Panc1 (cell line): ENCODE results near the gene GATD1. TPM values are rescaled to one million over a fixed set of nuclear protein-coding genes. Genes with fewer than 3 reads are reported as not detected.
"Not testable (repeated sequence)": the region's sequence is repeated elsewhere in the genome, so short reads cannot be mapped to it uniquely, and the experiment has no call there.

ENCODE experiments used
- ATAC-seq: fragments of 200-7000 bp; cut with Tn5 transposase; 2 replicates; pipeline ENCODE4 v1.9.1; 2020; ENCODE audit warnings: mild to moderate bottlenecking, moderate library complexity
- BruUV-seq: library from RNA; stranded (reverse); fragments of 400-500 nt; replicated peaks from 2 replicates; lab custom pipeline; 2021; lab: Mats Ljungman, UMichigan
- CTCF ChIA-PET: fragments of 300-600 bp; sonication (Branson Sonifier 250); formaldehyde crosslinking; loops from one replicate; lab custom pipeline; 2022; ENCODE audit warnings: antibody characterized with exemption; lab: Charles Lee
- POLR2A ChIA-PET: fragments of 300-600 bp; sonication (Branson Sonifier 250); formaldehyde crosslinking; loops from one replicate; lab custom pipeline; 2022; ENCODE audit warnings: antibody characterized with exemption; lab: Charles Lee
- DNase-seq: peaks from one replicate; pipeline ENCODE4 v3.0.0-alpha.2; 2010; ENCODE audit warnings: low read depth, low spot score
- H3K27ac ChIP-seq: 2 replicates; pipeline ENCODE4 v1.5.1; 2011; ENCODE audit warnings: mild to moderate bottlenecking, low read length, inconsistent platforms
- H3K27me3 ChIP-seq: fragments of 200-500 bp; sonication (Bioruptor generic); 2 replicates; pipeline ENCODE4 v1.6.0; 2014; ENCODE audit warnings: low read length, inconsistent platforms; ENCODE audit not compliant: control insufficient read depth, insufficient read depth
- H3K36me3 ChIP-seq: fragments of 200-500 bp; sonication (Bioruptor generic); 2 replicates; pipeline ENCODE4 v1.5.1; 2014; ENCODE audit warnings: inconsistent platforms, mild to moderate bottlenecking, low read length, moderate library complexity; ENCODE audit not compliant: control insufficient read depth, insufficient read depth
- H3K4me1 ChIP-seq: 2 replicates; pipeline ENCODE4 v1.5.1; 2011; ENCODE audit warnings: inconsistent platforms, mild to moderate bottlenecking, low read length, moderate library complexity; ENCODE audit not compliant: control insufficient read depth, insufficient read depth
- H3K4me3 ChIP-seq, 2 experiments: 2 replicates each; pipeline ENCODE4 v1.5.1; 2011 to 2012; ENCODE audit warnings: low read depth in 2 of 2, low read length in 2 of 2, mild to moderate bottlenecking in 2 of 2, inconsistent platforms in 1 of 2, moderate library complexity in 1 of 2
- H3K9me3 ChIP-seq: fragments of 200-500 bp; sonication (Bioruptor generic); 2 replicates; pipeline ENCODE4 v1.5.1; 2014; ENCODE audit warnings: low read depth, mild to moderate bottlenecking, inconsistent platforms, low read length, moderate library complexity; ENCODE audit not compliant: control insufficient read depth, insufficient read depth
- POLR2AphosphoS5 ChIP-seq: IDR thresholded peaks from 2 replicates; pipeline ENCODE4 v1.6.1; 2012; ENCODE audit warnings: mild to moderate bottlenecking, low read depth, low read length, moderate library complexity
- SIN3A ChIP-seq: IDR thresholded peaks from 2 replicates; pipeline ENCODE4 v1.6.1; 2012; ENCODE audit warnings: low read depth, mild to moderate bottlenecking, low read length, moderate library complexity, borderline replicate concordance; ENCODE audit not compliant: insufficient read depth
- TCF7L2 ChIP-seq: IDR thresholded peaks from 2 replicates; pipeline ENCODE4 v1.6.1; 2011; ENCODE audit warnings: mild to moderate bottlenecking, low read depth, low read length, inconsistent platforms
- in situ Hi-C: cut with HindIII; loops from 2 replicates; pipeline ENCODE4 v1.10.0; 2016; ENCODE audit warnings: low sequenced_read_pairs, low pct_unique_long_range_greater_than_20kb
- intact Hi-C: fragments of 100-400 bp; cut with micrococcal nuclease; formaldehyde crosslinking; loops from one replicate; pipeline ENCODE4 v1.10.0; 2022; ENCODE audit not compliant: unreplicated experiment
- total RNA-seq: library from RNA; stranded (reverse); gene quantifications from one replicate; pipeline ENCODE4 v1.2.1, GENCODE V29; 2021; ENCODE audit not compliant: unreplicated experiment
- TF ChIP-seq, protein P1 (sequence below), 2 experiments: IDR thresholded peaks; 2 replicates each; pipeline ENCODE4 v1.6.1; 2011 to 2012; ENCODE audit warnings: low read depth in 2 of 2, control low read depth in 1 of 2, low read length in 1 of 2, mild to moderate bottlenecking in 1 of 2, moderate library complexity in 1 of 2; ENCODE audit not compliant: insufficient read depth in 1 of 2
- TF ChIP-seq, protein P2 (sequence below): fragments of 450-650 bp; IDR thresholded peaks from 2 replicates; pipeline ENCODE4 v1.5.1; 2017; ENCODE audit warnings: mild to moderate bottlenecking

Gene GATD1
- total RNA-seq, 1 experiment from 2014 or later: 229 TPM

DNA sequence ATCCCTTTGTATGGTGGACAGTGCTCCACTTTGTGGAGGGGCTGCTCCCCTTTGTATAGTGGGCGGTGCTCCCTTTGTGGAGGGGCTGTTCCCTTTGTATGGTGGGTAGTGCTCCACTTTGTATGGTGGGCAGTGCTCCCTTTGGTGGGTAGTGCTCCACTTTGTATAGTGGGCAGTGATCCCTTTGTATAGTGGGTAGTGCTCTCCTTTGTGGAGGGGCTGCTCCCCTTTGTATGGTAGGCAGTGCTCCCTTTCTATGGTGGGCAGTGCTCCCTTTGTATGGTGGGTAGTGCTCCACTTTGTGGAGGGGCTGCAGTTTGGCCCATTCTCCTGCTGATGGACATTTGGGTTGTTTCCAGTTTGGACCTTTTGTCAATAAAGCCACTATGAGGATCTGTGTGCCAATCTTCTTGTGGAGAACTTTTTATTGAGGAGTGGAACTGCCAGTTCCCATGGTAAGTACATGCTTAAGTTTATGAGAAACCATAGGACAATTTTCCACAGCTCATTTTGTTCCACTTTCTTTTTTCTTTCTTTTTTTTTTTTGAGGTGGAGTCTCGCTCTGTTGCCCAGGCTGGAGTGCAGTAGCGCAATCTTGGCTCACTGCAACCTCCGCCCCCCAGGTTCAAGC lies 34.6 kb downstream of the GATD1 start:
- Histone ChIP-seq H3K36me3 (no peaks in the 10 kb centered on the region), H3K4me1 (peaks cover 7% of the 10 kb centered on the region), H3K27me3 (no peaks in the 10 kb centered on the region), H3K9me3 (no peaks in the 10 kb centered on the region), H3K27ac (no peak overlapping the region), H3K4me3 (no peak overlapping the region)
- ChIA-PET POLR2A (no interaction called here), CTCF (interaction anchor here (0.6 to 0.8 kb wide), 2 partner anchors 117 to 381 kb away, joined by 3 to 5 read pairs; no protein-coding TSS in a partner anchor)
- BruUV-seq: no TSS peak
- TF ChIP-seq, protein P1, sequence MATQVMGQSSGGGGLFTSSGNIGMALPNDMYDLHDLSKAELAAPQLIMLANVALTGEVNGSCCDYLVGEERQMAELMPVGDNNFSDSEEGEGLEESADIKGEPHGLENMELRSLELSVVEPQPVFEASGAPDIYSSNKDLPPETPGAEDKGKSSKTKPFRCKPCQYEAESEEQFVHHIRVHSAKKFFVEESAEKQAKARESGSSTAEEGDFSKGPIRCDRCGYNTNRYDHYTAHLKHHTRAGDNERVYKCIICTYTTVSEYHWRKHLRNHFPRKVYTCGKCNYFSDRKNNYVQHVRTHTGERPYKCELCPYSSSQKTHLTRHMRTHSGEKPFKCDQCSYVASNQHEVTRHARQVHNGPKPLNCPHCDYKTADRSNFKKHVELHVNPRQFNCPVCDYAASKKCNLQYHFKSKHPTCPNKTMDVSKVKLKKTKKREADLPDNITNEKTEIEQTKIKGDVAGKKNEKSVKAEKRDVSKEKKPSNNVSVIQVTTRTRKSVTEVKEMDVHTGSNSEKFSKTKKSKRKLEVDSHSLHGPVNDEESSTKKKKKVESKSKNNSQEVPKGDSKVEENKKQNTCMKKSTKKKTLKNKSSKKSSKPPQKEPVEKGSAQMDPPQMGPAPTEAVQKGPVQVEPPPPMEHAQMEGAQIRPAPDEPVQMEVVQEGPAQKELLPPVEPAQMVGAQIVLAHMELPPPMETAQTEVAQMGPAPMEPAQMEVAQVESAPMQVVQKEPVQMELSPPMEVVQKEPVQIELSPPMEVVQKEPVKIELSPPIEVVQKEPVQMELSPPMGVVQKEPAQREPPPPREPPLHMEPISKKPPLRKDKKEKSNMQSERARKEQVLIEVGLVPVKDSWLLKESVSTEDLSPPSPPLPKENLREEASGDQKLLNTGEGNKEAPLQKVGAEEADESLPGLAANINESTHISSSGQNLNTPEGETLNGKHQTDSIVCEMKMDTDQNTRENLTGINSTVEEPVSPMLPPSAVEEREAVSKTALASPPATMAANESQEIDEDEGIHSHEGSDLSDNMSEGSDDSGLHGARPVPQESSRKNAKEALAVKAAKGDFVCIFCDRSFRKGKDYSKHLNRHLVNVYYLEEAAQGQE (IDR thresholded peaks at IDR 0.05; ENCODE audit: insufficient read depth in 1 of 2, low read depth in 2 of 2, low read length in 1 of 2): no peak
- TF ChIP-seq TCF7L2 (no peak), POLR2AphosphoS5 (no peak)
- in situ Hi-C loops (no loop called here), intact Hi-C loops (no loop called here)
- ATAC-seq (no peak), DNase-seq (no peak)

DNA sequence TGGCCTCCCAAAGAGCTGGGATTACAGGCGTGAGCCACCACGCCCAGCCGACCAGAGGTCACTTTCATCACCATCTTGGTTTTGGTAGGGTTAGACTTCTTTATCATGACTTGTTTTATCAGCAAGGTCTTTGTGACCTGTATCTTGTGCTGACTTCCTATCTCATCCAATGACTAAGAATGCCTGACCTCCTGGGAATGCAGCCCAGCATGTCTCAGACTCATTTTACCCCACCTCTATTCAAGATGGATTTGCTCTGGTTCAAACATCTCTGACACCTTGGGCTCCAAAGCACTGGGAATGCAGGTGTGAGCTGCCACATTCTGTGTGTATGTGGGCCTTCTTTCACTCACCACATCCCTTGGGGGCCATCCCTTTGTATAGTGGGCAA lies 35.1 kb downstream of the GATD1 start:
- no peak for ATAC-seq
- DNase-seq: no peak
- ChIA-PET CTCF (no interaction called here), POLR2A (no interaction called here)
- Histone ChIP-seq H3K27ac (no peak overlapping the region), H3K4me3 (no peak overlapping the region), H3K4me1 (peaks cover 11% of the 10 kb centered on the region), H3K36me3 (no peaks in the 10 kb centered on the region), H3K27me3 (no peaks in the 10 kb centered on the region), H3K9me3 (no peaks in the 10 kb centered on the region)
- BruUV-seq: no TSS peak
- TF ChIP-seq, protein P2, sequence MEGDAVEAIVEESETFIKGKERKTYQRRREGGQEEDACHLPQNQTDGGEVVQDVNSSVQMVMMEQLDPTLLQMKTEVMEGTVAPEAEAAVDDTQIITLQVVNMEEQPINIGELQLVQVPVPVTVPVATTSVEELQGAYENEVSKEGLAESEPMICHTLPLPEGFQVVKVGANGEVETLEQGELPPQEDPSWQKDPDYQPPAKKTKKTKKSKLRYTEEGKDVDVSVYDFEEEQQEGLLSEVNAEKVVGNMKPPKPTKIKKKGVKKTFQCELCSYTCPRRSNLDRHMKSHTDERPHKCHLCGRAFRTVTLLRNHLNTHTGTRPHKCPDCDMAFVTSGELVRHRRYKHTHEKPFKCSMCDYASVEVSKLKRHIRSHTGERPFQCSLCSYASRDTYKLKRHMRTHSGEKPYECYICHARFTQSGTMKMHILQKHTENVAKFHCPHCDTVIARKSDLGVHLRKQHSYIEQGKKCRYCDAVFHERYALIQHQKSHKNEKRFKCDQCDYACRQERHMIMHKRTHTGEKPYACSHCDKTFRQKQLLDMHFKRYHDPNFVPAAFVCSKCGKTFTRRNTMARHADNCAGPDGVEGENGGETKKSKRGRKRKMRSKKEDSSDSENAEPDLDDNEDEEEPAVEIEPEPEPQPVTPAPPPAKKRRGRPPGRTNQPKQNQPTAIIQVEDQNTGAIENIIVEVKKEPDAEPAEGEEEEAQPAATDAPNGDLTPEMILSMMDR: no peak
- TF ChIP-seq POLR2AphosphoS5: no peak
- no peak for TF ChIP-seq TCF7L2
- no peak for TF ChIP-seq SIN3A
- TF ChIP-seq, protein P1 (IDR thresholded peaks at IDR 0.05; ENCODE audit: insufficient read depth in 1 of 2, low read depth in 2 of 2, low read length in 1 of 2): no peak
- intact Hi-C loops (no loop called here), in situ Hi-C loops (no loop called here)

DNA sequence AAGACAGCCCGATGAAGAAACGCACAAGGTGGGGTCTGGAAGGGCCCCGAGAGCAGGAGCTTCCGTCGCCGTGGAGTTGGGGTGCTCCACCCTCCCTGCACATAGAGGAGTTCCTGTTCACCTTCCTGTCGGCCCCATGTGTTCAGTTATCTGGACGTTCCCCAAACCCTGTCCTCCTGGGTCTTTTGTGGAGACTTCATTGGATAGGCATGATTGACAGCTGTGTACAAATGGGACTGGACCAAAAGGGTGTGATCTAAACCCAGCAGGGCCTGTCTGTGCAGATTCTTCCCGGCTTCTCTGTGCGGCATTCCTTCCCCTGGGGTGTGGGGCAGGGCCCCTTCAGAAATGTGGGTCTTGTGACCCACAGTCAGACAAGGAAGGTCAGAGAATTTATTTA lies 39.4 kb downstream of the GATD1 start:
- H3K4me1 ChIP-seq, BruUV-seq, intact Hi-C loops, H3K36me3 ChIP-seq, H3K27me3 ChIP-seq, H3K9me3 ChIP-seq, ATAC-seq, H3K27ac ChIP-seq, DNase-seq, H3K4me3 ChIP-seq, in situ Hi-C loops, POLR2A ChIA-PET: not testable (repeated sequence)
- CTCF ChIA-PET: interaction anchor here (0.6 to 0.7 kb wide), 2 partner anchors 25 to 46 kb away, joined by 3 to 5 read pairs; no protein-coding TSS in a partner anchor
